ENCODE data around the gene MAPK12.

DNA sequence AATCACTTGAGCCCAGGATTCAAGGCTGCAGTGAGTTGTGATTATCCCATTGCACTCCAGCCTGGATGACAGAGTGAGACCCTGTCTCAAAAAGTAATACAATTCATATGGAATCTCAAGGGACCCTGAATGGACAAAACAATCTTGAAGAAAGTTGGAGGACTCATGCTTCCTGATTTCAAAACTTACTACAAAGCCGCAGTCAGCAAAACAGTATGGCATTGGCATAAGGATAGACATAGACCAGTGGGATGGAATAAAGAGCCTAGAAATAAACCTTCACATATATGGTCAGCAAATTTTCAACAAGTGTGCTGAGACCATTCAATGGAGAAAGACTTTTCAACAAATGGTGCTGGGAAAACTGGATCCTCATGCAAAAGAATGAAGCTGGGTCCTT lies 58.2 kb downstream of the MAPK12 start:
- TF ChIP-seq, protein P1, sequence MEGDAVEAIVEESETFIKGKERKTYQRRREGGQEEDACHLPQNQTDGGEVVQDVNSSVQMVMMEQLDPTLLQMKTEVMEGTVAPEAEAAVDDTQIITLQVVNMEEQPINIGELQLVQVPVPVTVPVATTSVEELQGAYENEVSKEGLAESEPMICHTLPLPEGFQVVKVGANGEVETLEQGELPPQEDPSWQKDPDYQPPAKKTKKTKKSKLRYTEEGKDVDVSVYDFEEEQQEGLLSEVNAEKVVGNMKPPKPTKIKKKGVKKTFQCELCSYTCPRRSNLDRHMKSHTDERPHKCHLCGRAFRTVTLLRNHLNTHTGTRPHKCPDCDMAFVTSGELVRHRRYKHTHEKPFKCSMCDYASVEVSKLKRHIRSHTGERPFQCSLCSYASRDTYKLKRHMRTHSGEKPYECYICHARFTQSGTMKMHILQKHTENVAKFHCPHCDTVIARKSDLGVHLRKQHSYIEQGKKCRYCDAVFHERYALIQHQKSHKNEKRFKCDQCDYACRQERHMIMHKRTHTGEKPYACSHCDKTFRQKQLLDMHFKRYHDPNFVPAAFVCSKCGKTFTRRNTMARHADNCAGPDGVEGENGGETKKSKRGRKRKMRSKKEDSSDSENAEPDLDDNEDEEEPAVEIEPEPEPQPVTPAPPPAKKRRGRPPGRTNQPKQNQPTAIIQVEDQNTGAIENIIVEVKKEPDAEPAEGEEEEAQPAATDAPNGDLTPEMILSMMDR (IDR thresholded peaks at IDR 0.05; ENCODE audit: low read depth, low read length) = no peak
- TF ChIP-seq POLR2A (IDR thresholded peaks at IDR 0.05; ENCODE audit: extremely low read depth, insufficient read length) = no peak
- TF ChIP-seq, protein P2, sequence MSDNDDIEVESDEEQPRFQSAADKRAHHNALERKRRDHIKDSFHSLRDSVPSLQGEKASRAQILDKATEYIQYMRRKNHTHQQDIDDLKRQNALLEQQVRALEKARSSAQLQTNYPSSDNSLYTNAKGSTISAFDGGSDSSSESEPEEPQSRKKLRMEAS (IDR thresholded peaks at IDR 0.05; ENCODE audit: low read depth, low read length) = no peak

Measured in NB4 (cell line).